ENCODE data around the gene PROSER3. TPM values are rescaled to one million over a fixed set of nuclear protein-coding genes. Genes with fewer than 3 reads are reported as not detected.

PROSER3 gene
- polyA plus RNA-seq, 1 donor from 2014 or later: 1.2 TPM

DNA sequence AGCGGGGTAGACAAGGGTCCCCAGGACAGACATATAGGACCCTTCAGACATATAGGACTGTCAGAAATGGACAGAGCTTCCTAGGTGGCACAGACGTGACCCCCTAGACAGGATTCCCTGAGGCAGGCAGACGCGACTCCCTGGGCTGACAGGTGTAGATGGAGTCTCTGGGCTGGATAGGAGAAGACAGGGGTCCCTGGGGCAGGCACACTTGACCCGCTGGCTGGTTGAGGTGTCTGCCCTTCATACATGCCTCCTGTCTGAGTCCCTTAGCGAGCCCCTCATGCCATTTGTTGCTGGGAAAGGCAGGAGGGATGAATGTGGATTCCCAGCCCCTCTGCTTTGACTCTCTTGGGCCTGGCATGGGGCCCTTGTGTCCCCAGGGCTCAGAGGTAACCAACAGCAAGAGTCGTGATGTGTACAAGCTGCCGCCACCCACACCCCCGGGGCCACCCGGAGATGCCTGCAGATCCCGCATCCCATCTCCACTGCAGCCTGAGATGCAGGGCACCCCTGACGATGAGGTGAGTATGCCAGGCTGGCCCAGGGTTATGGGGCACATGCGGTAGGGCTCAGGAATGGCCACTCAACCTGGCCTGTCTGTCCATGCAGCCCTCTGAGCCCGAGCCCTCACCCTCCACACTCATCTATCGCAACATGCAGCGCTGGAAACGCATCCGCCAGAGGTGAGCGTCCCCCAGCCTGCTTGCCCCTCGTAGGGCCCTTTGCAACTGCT lies 4.2 kb upstream of the PROSER3 start:
- H3K27ac ChIP-seq (ENCODE audit: low read length): no peak overlapping the region

GRCh38 chr19:35754370-35755130 lies 3.4 kb upstream of the PROSER3 start:
- Histone ChIP-seq H3K9me3 (ENCODE audit: low read length) (no peaks in the 10 kb centered on the region), H3K27me3 (ENCODE audit: insufficient read depth, low read depth, low read length) (no peaks in the 10 kb centered on the region), H3K27ac (ENCODE audit: low read length) (no peak overlapping the region), H3F3A (ENCODE audit: insufficient read depth, low read length, poor library complexity, severe bottlenecking) (no peaks in the 10 kb centered on the region), H3K79me2 (replicated peaks; ENCODE audit: insufficient read depth, low read length) (peaks cover 10% of the 10 kb centered on the region), H3K36me3 (ENCODE audit: insufficient read depth, low read length) (peaks cover 8% of the 10 kb centered on the region), H4K20me1 (ENCODE audit: insufficient read depth) (no peaks in the 10 kb centered on the region), H3K9ac (ENCODE audit: low read length) (no peak overlapping the region), H2AFZ (ENCODE audit: low read depth, low read length) (no peak overlapping the region), H3K4me2 (ENCODE audit: low read length) (no peak overlapping the region), H3K9me2 (ENCODE audit: insufficient read depth, low read length) (no peaks in the 10 kb centered on the region), H3K4me3 (ENCODE audit: low read length) (no peak overlapping the region)
- TF ChIP-seq, protein P1, sequence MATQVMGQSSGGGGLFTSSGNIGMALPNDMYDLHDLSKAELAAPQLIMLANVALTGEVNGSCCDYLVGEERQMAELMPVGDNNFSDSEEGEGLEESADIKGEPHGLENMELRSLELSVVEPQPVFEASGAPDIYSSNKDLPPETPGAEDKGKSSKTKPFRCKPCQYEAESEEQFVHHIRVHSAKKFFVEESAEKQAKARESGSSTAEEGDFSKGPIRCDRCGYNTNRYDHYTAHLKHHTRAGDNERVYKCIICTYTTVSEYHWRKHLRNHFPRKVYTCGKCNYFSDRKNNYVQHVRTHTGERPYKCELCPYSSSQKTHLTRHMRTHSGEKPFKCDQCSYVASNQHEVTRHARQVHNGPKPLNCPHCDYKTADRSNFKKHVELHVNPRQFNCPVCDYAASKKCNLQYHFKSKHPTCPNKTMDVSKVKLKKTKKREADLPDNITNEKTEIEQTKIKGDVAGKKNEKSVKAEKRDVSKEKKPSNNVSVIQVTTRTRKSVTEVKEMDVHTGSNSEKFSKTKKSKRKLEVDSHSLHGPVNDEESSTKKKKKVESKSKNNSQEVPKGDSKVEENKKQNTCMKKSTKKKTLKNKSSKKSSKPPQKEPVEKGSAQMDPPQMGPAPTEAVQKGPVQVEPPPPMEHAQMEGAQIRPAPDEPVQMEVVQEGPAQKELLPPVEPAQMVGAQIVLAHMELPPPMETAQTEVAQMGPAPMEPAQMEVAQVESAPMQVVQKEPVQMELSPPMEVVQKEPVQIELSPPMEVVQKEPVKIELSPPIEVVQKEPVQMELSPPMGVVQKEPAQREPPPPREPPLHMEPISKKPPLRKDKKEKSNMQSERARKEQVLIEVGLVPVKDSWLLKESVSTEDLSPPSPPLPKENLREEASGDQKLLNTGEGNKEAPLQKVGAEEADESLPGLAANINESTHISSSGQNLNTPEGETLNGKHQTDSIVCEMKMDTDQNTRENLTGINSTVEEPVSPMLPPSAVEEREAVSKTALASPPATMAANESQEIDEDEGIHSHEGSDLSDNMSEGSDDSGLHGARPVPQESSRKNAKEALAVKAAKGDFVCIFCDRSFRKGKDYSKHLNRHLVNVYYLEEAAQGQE (IDR thresholded peaks at IDR 0.05; ENCODE audit: borderline replicate concordance): no peak
- TF ChIP-seq EP300 (conservative IDR thresholded peaks at IDR 0.05; ENCODE audit: poor library complexity, severe bottlenecking): no peak
- no peak for TF ChIP-seq SMC3 (conservative IDR thresholded peaks at IDR 0.05; ENCODE audit: poor library complexity)
- no peak for TF ChIP-seq TAF1 (IDR thresholded peaks at IDR 0.05; ENCODE audit: low read depth)
- TF ChIP-seq MXI1 (conservative IDR thresholded peaks at IDR 0.05; ENCODE audit: poor library complexity, severe bottlenecking): no peak
- no peak for TF ChIP-seq CTCF (IDR thresholded peaks at IDR 0.05; ENCODE audit: poor library complexity, severe bottlenecking)

More for the DNA sequence above, 4.2 kb upstream of the PROSER3 start:
- TF ChIP-seq CTCF (IDR thresholded peaks at IDR 0.05; ENCODE audit: poor library complexity, severe bottlenecking): no peak
- TF ChIP-seq RAD21 (conservative IDR thresholded peaks at IDR 0.05): no peak
- no peak for TF ChIP-seq EP300 (conservative IDR thresholded peaks at IDR 0.05; ENCODE audit: poor library complexity, severe bottlenecking)
- TF ChIP-seq, protein P1 (IDR thresholded peaks at IDR 0.05; ENCODE audit: borderline replicate concordance): no peak
- no peak for TF ChIP-seq SMC3 (conservative IDR thresholded peaks at IDR 0.05; ENCODE audit: poor library complexity)
- no peak for TF ChIP-seq MXI1 (conservative IDR thresholded peaks at IDR 0.05; ENCODE audit: poor library complexity, severe bottlenecking)
- no peak for TF ChIP-seq EZH2 (IDR thresholded peaks at IDR 0.05; ENCODE audit: borderline replicate concordance, insufficient read depth, low read length, poor library complexity, severe bottlenecking)
- no peak for TF ChIP-seq POLR2AphosphoS5 (IDR thresholded peaks at IDR 0.05)
- TF ChIP-seq TAF1 (IDR thresholded peaks at IDR 0.05; ENCODE audit: low read depth): no peak
- Histone ChIP-seq H3K9me3 (ENCODE audit: low read length) (no peaks in the 10 kb centered on the region), H3K36me3 (ENCODE audit: insufficient read depth, low read length) (peaks cover 8% of the 10 kb centered on the region), H3K27me3 (ENCODE audit: insufficient read depth, low read depth, low read length) (no peaks in the 10 kb centered on the region), H3K4me3 (ENCODE audit: low read length) (no peak overlapping the region), H3K4me2 (ENCODE audit: low read length) (no peak overlapping the region), H3K9ac (ENCODE audit: low read length) (no peak overlapping the region), H2AFZ (ENCODE audit: low read depth, low read length) (no peak overlapping the region), H3K9me2 (ENCODE audit: insufficient read depth, low read length) (no peaks in the 10 kb centered on the region), H3F3A (ENCODE audit: insufficient read depth, low read length, poor library complexity, severe bottlenecking) (no peaks in the 10 kb centered on the region), H3K79me2 (replicated peaks; ENCODE audit: insufficient read depth, low read length) (peaks cover 9% of the 10 kb centered on the region), H4K20me1 (ENCODE audit: insufficient read depth) (no peaks in the 10 kb centered on the region)
